Gastrocnemius medialis (tissue), 4 donors: ENCODE measurements around the gene CASP3. TPM values are rescaled to one million over a fixed set of nuclear protein-coding genes. Genes with fewer than 3 reads are reported as not detected.

Experiments
- ATAC-seq, 2 donors: fragments of 150-250 bp; one replicate each; pipeline ENCODE4 v1.9.1; 2016
- DNase-seq, 2 donors: peaks; one replicate each; pipeline ENCODE4 v3.0.0-alpha.2; 2019
- H3K27ac ChIP-seq, 4 donors: fragments of 200-600 bp; sonication (generic); 1 replicate in 1 of 4; 2 replicates in 3 of 4; pipeline ENCODE4 v1.5.1; 2016 to 2018; ENCODE audit warnings: mild to moderate bottlenecking in 2 of 4, moderate library complexity in 1 of 4
- H3K27me3 ChIP-seq, 3 donors: fragments of 200-600 bp; sonication (generic) in 2 of 3; 1 replicate in 1 of 3; 2 replicates in 2 of 3; pipeline versions ENCODE4 v1.5.1 to v1.6.0; 2016 to 2019; ENCODE audit warnings: mild to moderate bottlenecking in 1 of 3, moderate library complexity in 1 of 3
- H3K36me3 ChIP-seq, 2 donors: fragments of 200-600 bp; sonication (generic) in 1 of 2; one replicate each; pipeline ENCODE4 v1.5.1; 2017 to 2018
- H3K4me1 ChIP-seq, 2 donors: fragments of 200-600 bp; sonication (generic) in 1 of 2; one replicate each; pipeline ENCODE4 v1.5.1; 2016 to 2017; ENCODE audit warnings: mild to moderate bottlenecking in 2 of 2
- H3K4me3 ChIP-seq, 4 donors: fragments of 200-600 bp; sonication (generic) in 3 of 4; 1 replicate in 1 of 4; 2 replicates in 3 of 4; pipeline ENCODE4 v1.5.1; 2016 to 2019; ENCODE audit warnings: mild to moderate bottlenecking in 2 of 4
- H3K9me3 ChIP-seq, 3 donors: fragments of 200-600 bp; sonication (generic) in 2 of 3; 1 replicate in 1 of 3; 2 replicates in 2 of 3; pipeline ENCODE4 v1.5.1; 2016 to 2019
- CTCF ChIP-seq, 5 experiments: fragments of 450-650 bp in 3 of 5; fragments of 200-600 bp in 2 of 5; sonication (generic) in 2 of 5; IDR thresholded peaks in 4 of 5; conservative IDR thresholded peaks in 1 of 5; 1 replicate in 4 of 5; 2 replicates in 1 of 5; pipeline ENCODE4 v1.5.1; 2016 to 2019; ENCODE audit warnings: antibody characterized with exemption in 5 of 5, mild to moderate bottlenecking in 3 of 5, moderate library complexity in 3 of 5
- POLR2A ChIP-seq, 2 donors: fragments of 450-650 bp; IDR thresholded peaks; one replicate each; pipeline ENCODE4 v1.6.1; 2017; ENCODE audit warnings: antibody characterized with exemption in 2 of 2, mild to moderate bottlenecking in 2 of 2, moderate library complexity in 2 of 2
- in situ Hi-C, 4 donors: fragments of 200-750 bp; cut with MboI; loops; one replicate each; pipeline versions ENCODE4 v1.15.0 to v1.8.0; 2017; ENCODE audit warnings: low sequenced_read_pairs in 4 of 4
- intact Hi-C: fragments of 100-400 bp; cut with DNase I; formaldehyde crosslinking; loops from one replicate; pipeline ENCODE4 v1.15.1; 2023; ENCODE audit warnings: low total_unique reads
- total RNA-seq, 4 donors: library from RNA; depleted of rRNA; stranded (reverse); fragments of >200 nt; gene quantifications; one replicate each; pipeline versions ENCODE4 v1.1.0 to v1.2.3, GENCODE V29; 2016

Gene CASP3
- total RNA-seq, 4 donors from 2014 or later: 16.9 to 25.5 (median 20.8) TPM

GRCh38 chr4:184672741-184673140, 23.5 kb upstream of the CASP3 start:
- Histone ChIP-seq H3K4me1 (no peaks in the 10 kb centered on the region), H3K9me3 (no peaks in the 10 kb centered on the region), H3K27ac (no peak overlapping the region), H3K4me3 (no peak overlapping the region), H3K36me3 (peaks cover 0 to 16% of the 10 kb centered on the region in 2 donors), H3K27me3 (no peaks in the 10 kb centered on the region)
- intact Hi-C loops: no loop called here
- TF ChIP-seq CTCF (IDR thresholded peaks at IDR 0.05 in 4 of 5, conservative IDR thresholded peaks at IDR 0.05 in 1 of 5) (no peak), POLR2A (IDR thresholded peaks at IDR 0.05) (no peak)
- no peak for DNase-seq
- in situ Hi-C loops: no loop called here
- ATAC-seq: no peak

GRCh38 chr4:184671101-184671500, 21.9 kb upstream of the CASP3 start:
- ATAC-seq: no peak
- H3K4me3 ChIP-seq: no peak overlapping the region
- no peaks in the 10 kb centered on the region for H3K9me3 ChIP-seq
- no peak overlapping the region for H3K27ac ChIP-seq
- TF ChIP-seq POLR2A (IDR thresholded peaks at IDR 0.05) (no peak), CTCF (IDR thresholded peaks at IDR 0.05 in 4 of 5, conservative IDR thresholded peaks at IDR 0.05 in 1 of 5) (no peak)
- DNase-seq: no peak
- no peaks in the 10 kb centered on the region for H3K27me3 ChIP-seq
- in situ Hi-C loops (no loop called here), intact Hi-C loops (no loop called here)
- peaks cover 0 to 25% of the 10 kb centered on the region in 2 donors for H3K36me3 ChIP-seq
- H3K4me1 ChIP-seq: no peaks in the 10 kb centered on the region

- no peak overlapping the region for H3K4me3 ChIP-seq
- DNase-seq (no peak), ATAC-seq (no peak)
- H3K36me3 ChIP-seq: peaks cover 0 to 28% of the 10 kb centered on the region in 2 donors
- H3K9me3 ChIP-seq: no peaks in the 10 kb centered on the region
- intact Hi-C loops (no loop called here), in situ Hi-C loops (no loop called here)
- H3K27ac ChIP-seq: no peak overlapping the region
- TF ChIP-seq POLR2A (IDR thresholded peaks at IDR 0.05) (no peak), CTCF (IDR thresholded peaks at IDR 0.05 in 4 of 5, conservative IDR thresholded peaks at IDR 0.05 in 1 of 5) (no peak)
- no peaks in the 10 kb centered on the region for H3K4me1 ChIP-seq
- H3K27me3 ChIP-seq: no peaks in the 10 kb centered on the region
Measured at GRCh38 chr4:184669251-184669650, 20.0 kb upstream of the CASP3 start.

GRCh38 chr4:184668511-184669114, 19.4 kb upstream of the CASP3 start:
- ATAC-seq (no peak), DNase-seq (no peak)
- Histone ChIP-seq H3K4me3 (no peak overlapping the region), H3K9me3 (no peaks in the 10 kb centered on the region), H3K27ac (no peak overlapping the region), H3K4me1 (no peaks in the 10 kb centered on the region), H3K36me3 (peaks cover 0 to 28% of the 10 kb centered on the region in 2 donors), H3K27me3 (no peaks in the 10 kb centered on the region)
- intact Hi-C loops (no loop called here), in situ Hi-C loops (no loop called here)
- no peak for TF ChIP-seq POLR2A (IDR thresholded peaks at IDR 0.05)
- no peak for TF ChIP-seq CTCF (IDR thresholded peaks at IDR 0.05 in 4 of 5, conservative IDR thresholded peaks at IDR 0.05 in 1 of 5)

GRCh38 chr4:184668096-184668495, 18.8 kb upstream of the CASP3 start:
- no peaks in the 10 kb centered on the region for H3K27me3 ChIP-seq
- no peak overlapping the region for H3K4me3 ChIP-seq
- intact Hi-C loops: no loop called here
- H3K27ac ChIP-seq: no peak overlapping the region
- peaks cover 0 to 28% of the 10 kb centered on the region in 2 donors for H3K36me3 ChIP-seq
- in situ Hi-C loops: no loop called here
- TF ChIP-seq CTCF (IDR thresholded peaks at IDR 0.05 in 4 of 5, conservative IDR thresholded peaks at IDR 0.05 in 1 of 5) (no peak), POLR2A (IDR thresholded peaks at IDR 0.05) (no peak)
- H3K9me3 ChIP-seq: no peaks in the 10 kb centered on the region
- ATAC-seq (no peak), DNase-seq (no peak)
- H3K4me1 ChIP-seq: no peaks in the 10 kb centered on the region
